ENCODE results near the gene GRXCR2.
"Not testable (repeated sequence)": the region's sequence is repeated elsewhere in the genome, so short reads cannot be mapped to it uniquely, and the experiment has no call there.

Gene GRXCR2

GRCh38 chr5:145887217-145887616 lies 14.4 kb upstream of the GRXCR2 start:
- no peak for DNase-seq (ENCODE audit: low read depth)

GRCh38 chr5:145874765-145875164 lies 2.0 kb upstream of the GRXCR2 start:
- no peak for DNase-seq (ENCODE audit: low read depth)

- DNase-seq (ENCODE audit: low read depth) = no peak
Measured at GRCh38 chr5:145872486-145872885, 328 bp downstream of the GRXCR2 start.

DNA sequence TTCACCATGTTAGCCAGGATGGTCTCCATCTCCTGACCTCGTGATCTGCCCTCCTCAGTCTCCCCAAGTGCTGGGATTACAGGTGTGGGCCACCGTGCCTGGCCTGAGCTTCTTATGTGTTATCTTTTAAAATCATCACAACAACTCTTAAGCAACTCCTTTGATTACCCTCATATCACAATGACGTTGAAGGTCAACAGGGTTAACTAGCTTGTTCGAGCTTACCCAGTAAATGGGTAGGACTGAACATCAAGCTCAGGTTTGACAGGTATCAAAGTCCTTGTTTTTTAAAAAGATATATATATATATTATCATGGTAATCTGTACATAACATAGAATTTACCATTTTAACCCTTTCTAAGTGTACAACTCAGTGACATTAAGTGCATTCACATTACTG lies 3.1 kb downstream of the GRXCR2 start:
- no peak for DNase-seq (ENCODE audit: low read depth)

DNA sequence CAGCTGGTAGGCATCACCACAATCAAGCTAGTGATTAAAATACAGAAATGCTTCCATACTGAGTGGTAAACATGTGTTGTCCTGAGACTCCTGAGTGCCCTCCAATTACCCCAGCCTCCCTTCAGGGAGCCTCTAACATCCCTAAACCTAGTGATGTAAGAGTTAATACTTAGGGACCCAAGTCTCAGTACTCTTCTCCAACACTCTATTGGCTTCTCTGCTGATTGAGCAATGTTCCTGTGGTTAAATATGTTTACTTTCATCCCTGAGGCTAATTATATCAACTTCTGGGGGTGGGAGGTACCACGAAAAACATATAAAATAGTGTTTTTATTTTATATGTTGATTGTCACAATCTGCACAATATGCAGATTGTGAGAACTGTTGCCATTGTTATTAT lies 5.0 kb downstream of the GRXCR2 start:
- DNase-seq (ENCODE audit: low read depth) = no peak

DNA sequence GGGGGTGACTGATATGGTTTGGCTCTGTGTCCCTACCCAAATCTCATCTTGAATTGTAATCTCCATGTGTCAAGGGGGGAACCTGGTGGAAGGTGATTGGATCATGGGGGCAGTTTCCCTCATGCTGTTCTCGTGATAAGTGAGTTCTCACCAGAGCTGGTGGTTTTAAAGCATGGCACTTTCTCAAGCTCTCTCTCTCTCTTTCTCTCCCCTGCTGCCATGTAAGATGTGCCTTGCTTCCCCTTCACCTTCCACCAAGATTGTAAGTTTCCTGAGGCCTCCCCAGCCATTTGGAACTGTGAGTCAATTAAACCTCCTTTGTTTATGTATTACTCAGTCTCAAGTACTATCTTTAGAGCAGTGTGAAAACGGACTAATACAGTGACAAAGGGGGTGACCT lies 8.4 kb downstream of the GRXCR2 start:
- not testable (repeated sequence) for DNase-seq (ENCODE audit: low read depth)

GRCh38 chr5:145863003-145863402 lies 9.8 kb downstream of the GRXCR2 start:
- no peak for DNase-seq (ENCODE audit: low read depth)

DNA sequence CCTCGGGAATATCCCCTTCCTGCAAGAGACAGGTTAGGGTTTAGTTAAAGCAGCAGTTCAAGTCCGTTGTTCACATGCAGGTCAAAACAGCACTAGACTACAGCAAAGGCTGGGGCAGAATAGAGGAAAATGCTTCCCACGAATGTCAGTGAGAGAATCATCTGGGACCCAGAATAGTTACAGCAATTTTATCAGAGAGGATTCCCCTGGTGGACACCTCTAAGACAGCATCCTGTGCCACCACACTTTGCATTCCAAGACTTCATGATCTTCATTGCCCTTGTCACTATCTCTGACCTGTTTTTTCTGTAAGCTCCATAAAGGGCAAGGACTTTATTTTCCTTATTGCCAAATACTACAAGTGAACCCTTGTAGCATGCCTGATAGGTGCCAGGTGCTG lies 12.9 kb downstream of the GRXCR2 start:
- DNase-seq (ENCODE audit: low read depth) = no peak

DNA sequence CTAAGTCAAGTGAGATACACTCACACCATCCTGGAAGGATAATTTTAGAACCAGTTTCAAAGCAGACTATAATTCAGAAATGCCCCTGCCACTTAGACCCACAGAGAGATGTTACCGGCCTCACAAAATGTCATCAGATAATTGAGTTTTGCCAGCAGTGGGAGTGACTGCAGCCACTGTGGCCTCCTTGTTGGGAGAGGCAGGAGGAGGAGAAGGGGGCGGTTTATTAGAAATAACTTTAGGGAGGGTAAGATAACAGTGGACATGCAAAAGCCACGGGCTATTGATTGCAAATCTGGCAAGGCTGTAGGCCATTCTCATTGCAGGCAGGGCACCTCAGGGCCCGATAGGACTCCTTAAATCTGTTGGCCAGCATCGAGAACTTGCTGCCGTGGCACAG lies 13.4 kb downstream of the GRXCR2 start:
- no peak for DNase-seq (ENCODE audit: low read depth)

DNA sequence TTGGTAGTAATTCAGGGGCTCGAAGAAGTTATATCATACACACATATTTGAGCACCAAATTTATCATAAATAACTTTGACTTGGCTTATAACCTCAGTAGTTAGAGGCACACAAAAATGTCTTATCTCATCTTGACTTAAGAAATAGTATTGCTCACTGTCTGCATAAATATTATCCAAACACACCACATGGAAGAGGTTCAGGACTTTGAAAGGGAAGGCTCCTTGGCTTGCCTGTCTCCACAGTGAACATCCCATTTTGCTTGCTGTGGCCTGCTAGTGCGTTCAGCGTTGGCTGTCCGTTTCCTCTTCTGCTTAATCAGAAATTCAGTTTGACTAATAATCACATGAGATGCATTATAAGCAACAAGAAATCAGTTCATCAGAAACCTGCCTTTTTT lies 13.9 kb downstream of the GRXCR2 start:
- no peak for DNase-seq (ENCODE audit: low read depth)

DNA sequence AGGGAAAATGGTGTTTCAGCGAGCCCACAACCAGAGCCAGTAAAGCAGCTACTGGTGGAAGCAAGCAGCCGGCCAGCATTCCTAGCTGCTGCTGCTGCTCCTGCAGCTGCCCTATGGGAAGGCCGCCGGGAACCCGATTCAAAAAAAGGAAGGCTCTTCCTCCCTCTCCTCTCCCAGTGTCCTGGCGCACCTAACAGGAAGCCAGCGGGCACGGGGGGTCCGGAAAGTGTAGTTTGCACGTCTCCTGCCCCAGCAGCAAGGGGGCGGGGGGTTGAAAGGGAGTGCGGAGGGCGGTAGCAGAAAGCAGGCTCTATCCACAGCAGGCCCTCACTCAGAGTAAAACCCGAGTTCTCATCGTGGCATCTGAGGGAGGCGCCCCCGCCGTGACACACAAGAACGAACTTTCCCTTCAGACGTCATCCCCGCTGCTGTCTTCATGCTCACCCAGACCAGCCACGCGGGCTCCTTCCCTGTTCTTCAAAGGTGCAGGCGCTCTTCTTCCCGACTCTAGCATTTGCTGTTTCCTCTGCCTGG lies 16.5 kb downstream of the GRXCR2 start:
- no peak for DNase-seq (ENCODE audit: low read depth)

- DNase-seq (ENCODE audit: low read depth) = no peak
Measured at GRCh38 chr5:145855763-145856267, 17.0 kb downstream of the GRXCR2 start.

- no peak for DNase-seq (ENCODE audit: low read depth)
Measured at GRCh38 chr5:145854651-145855258, 18.1 kb downstream of the GRXCR2 start.

- DNase-seq (ENCODE audit: low read depth) = no peak
Measured at GRCh38 chr5:145853781-145854376, 18.9 kb downstream of the GRXCR2 start.

DNA sequence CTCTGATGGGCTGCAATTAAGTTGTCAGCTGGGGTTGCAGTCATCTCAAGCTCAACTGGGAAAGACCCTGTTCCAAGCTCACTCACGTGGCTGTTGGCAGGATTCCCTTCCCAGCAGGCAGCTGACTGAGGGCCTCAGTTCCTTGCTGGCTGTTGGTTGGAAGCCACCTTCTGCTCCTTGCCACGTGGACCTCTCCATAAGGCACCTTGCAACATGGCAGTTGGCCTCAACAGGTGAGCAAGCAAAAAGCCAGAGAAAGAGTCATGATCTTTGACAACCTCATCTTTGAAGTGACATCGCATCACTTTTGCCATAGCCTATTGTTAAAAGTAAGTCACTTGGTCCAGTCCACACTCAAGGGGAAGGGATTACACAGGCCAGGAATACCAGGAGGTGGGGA lies 19.8 kb downstream of the GRXCR2 start:
- no peak for DNase-seq (ENCODE audit: low read depth)

- DNase-seq (ENCODE audit: low read depth) = no peak
Measured at GRCh38 chr5:145848854-145849253, 24.0 kb downstream of the GRXCR2 start.

DNA sequence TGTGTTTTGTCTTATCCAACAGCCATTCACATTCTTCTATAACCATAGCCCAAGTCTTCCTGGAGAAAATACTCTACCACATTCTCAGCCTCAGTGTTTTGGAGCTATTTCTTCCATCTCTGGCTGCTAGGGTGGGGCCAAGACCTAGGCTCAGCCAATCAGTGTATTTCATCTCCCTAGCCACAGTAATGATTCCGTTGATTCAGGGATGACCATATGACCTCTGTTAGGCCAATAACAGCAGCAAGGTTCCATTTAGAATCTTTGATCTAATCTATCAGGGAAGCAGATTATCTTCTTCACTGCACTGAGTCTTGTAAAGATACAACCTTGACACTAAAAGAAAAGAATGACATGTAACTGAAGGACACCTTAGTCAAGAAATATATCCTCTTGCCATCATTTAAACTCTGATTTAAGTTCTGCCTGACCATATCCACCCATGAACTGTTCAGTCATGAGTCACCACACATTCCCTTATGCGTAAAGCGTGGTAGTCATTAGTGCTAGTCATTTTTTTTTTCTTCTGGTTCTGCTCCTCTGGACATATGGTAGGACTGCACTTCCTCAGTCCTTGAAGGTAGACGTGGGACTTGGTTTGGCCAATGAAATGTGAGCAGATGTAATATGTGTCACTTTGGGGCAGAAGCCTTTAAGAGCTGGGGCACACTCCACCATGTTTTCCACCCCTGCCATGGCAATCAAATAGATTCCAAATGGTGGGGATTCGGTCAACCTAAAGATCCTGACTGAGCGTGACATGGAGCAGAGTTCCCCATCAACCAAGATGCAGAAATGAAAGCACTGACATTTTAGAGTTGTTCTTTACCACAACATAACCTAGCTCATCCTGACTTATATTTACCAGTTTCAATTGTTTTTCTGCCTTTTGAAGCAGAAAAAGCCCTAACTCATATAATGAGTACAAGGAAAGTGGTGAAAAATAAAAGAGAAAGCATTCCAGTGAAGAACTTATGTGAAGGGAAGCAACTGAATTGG lies 25.0 kb downstream of the GRXCR2 start:
- no peak for DNase-seq (ENCODE audit: low read depth)

DNA sequence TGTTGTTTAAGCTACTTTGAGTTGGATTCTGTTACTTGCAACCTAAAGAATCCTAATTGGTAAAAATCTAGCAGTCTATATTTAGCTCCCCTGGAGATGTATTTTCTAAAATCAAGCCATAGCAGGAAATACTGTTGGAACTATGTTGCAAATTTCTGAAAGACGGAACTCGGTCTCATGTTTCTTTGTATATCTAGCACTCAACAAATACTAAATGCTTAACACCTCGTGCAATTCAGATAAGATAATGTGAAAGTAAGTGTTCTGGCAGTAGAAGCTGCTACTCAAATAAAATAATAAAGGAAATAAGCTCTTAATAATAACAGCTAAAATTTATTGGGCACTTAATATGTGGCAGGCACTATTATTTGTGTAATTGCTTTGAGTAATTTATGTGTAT lies 26.7 kb downstream of the GRXCR2 start:
- no peak for DNase-seq (ENCODE audit: low read depth)

- no peak for DNase-seq (ENCODE audit: low read depth)
Measured at GRCh38 chr5:145841299-145841698, 31.5 kb downstream of the GRXCR2 start.

GRCh38 chr5:145840458-145841132 lies 32.2 kb downstream of the GRXCR2 start:
- no peak for DNase-seq (ENCODE audit: low read depth)

DNA sequence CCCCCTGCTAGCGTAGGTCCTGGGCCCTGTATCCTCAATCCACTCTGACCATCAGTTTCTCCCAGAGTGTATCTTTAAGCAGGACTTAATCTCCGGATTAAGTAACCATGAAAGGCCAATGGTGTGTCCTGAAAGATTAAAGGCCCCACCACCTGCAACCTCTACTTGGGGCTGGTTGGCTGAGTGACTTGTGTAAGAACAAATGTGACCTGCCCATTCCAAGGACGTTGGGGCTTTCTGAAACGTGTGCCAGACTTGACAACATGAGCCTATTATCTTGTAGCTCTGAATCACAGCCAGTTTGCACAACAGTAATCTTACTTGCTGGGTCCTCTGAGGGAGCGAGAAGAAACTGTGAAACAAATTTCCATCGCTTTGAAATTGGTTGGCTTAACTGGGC lies 34.5 kb downstream of the GRXCR2 start:
- DNase-seq (ENCODE audit: low read depth) = no peak

- not testable (repeated sequence) for DNase-seq (ENCODE audit: low read depth)
Measured at GRCh38 chr5:145836241-145836640, 36.6 kb downstream of the GRXCR2 start.
